HepG2 (cell line): Measurements from ENCODE around the gene RCBTB2. TPM values are rescaled to one million over a fixed set of nuclear protein-coding genes. Genes with fewer than 3 reads are reported as not detected.

Experiments
- ISL2 ChIP-seq: sonication (generic); formaldehyde crosslinking; IDR thresholded peaks from 2 replicates; pipeline ENCODE4 v1.5.0; 2020; ENCODE audit warnings: missing genetic modification reagents
- KLF12 ChIP-seq: sonication (generic); formaldehyde crosslinking; IDR thresholded peaks from 2 replicates; pipeline ENCODE4 v1.4.0; 2020; ENCODE audit warnings: missing genetic modification reagents, borderline replicate concordance
- NR3C1 ChIP-seq: sonication (generic); formaldehyde crosslinking; IDR thresholded peaks from 2 replicates; pipeline ENCODE4 v1.4.0; 2020; ENCODE audit warnings: missing genetic modification reagents
- POGK ChIP-seq: sonication (generic); formaldehyde crosslinking; conservative IDR thresholded peaks from 2 replicates; pipeline ENCODE4 v1.8.0; 2022; ENCODE audit warnings: mild to moderate bottlenecking, moderate library complexity, missing genetic modification reagents
- ZFP37 ChIP-seq: sonication (generic); formaldehyde crosslinking; IDR thresholded peaks from 2 replicates; pipeline ENCODE4 v1.4.0; 2020; ENCODE audit warnings: missing genetic modification reagents, borderline replicate concordance
- ZHX2 ChIP-seq, 2 experiments: sonication (generic) in 1 of 2; formaldehyde crosslinking in 1 of 2; IDR thresholded peaks; 2 replicates each; pipeline versions ENCODE4 v1.6.1 to v1.9.0; 2014 to 2022; ENCODE audit warnings: antibody characterized with exemption in 1 of 2, borderline replicate concordance in 1 of 2, inconsistent platforms in 1 of 2, low read depth in 1 of 2, missing genetic modification reagents in 1 of 2
- ZNF142 ChIP-seq: sonication (generic); formaldehyde crosslinking; IDR thresholded peaks from 2 replicates; pipeline ENCODE4 v1.4.0; 2020; ENCODE audit warnings: missing genetic modification reagents
- ZNF660 ChIP-seq: sonication (generic); formaldehyde crosslinking; IDR thresholded peaks from 2 replicates; pipeline ENCODE4 v1.5.1; 2020; ENCODE audit warnings: mild to moderate bottlenecking, low read depth, missing genetic modification reagents, borderline replicate concordance
- ZNF800 ChIP-seq: sonication (generic); formaldehyde crosslinking; IDR thresholded peaks from 2 replicates; pipeline ENCODE4 v1.4.0; 2020; ENCODE audit warnings: missing genetic modification reagents
- polyA plus RNA-seq, 8 experiments: library from polyadenylated mRNA; depleted of rRNA in 3 of 8; stranded (reverse) in 7 of 8; unstranded in 1 of 8; fragments of >200 nt; fragmentation: Illumina TruSeq in 4 of 8; extraction: Trizol in 4 of 8; gene quantifications; 2 replicates each; pipeline versions ENCODE4 v1.2.1 to v1.2.3, GENCODE V29; 2011 to 2016; ENCODE audit warnings: low read depth in 4 of 8, missing spikeins in 1 of 8, mixed read lengths in 1 of 8; ENCODE audit not compliant: insufficient read depth in 1 of 8
- total RNA-seq, 5 experiments: library from RNA; depleted of rRNA; stranded (reverse); fragments of >200 nt; fragmentation: Illumina TruSeq; extraction: Trizol; gene quantifications; 2 replicates each; pipeline ENCODE4 v1.2.3, GENCODE V29; 2016; ENCODE audit warnings: low read depth in 1 of 5
- TF ChIP-seq, protein P1 (sequence below): sonication (generic); formaldehyde crosslinking; conservative IDR thresholded peaks from 2 replicates; pipeline ENCODE4 v1.4.0; 2020; ENCODE audit warnings: missing genetic modification reagents

RCBTB2 gene
- total and polyA plus RNA-seq, 2 of the 13 experiments (the other 11 are each of a cell fraction or from before 2014, with no cell fraction given) = 1.9 to 2.7 TPM

GRCh38 chr13:48569104-48569666, 36.3 kb upstream of the RCBTB2 start (continued):
- no peak for TF ChIP-seq ZNF660 (CRISPR knock-in tag)
- no peak for TF ChIP-seq ZNF142 (CRISPR knock-in tag)
- TF ChIP-seq KLF12 = no peak
- no peak for TF ChIP-seq ZFP37 (CRISPR knock-in tag)
- TF ChIP-seq ZHX2 (IDR thresholded peaks at IDR 0.05; ENCODE audit: low read depth) = no peak
- no peak for TF ChIP-seq ZHX2 (CRISPR knock-in tag; IDR thresholded peaks at IDR 0.05; ENCODE audit: borderline replicate concordance)
- no peak for TF ChIP-seq NR3C1 (CRISPR knock-in tag)
- TF ChIP-seq, protein P1, sequence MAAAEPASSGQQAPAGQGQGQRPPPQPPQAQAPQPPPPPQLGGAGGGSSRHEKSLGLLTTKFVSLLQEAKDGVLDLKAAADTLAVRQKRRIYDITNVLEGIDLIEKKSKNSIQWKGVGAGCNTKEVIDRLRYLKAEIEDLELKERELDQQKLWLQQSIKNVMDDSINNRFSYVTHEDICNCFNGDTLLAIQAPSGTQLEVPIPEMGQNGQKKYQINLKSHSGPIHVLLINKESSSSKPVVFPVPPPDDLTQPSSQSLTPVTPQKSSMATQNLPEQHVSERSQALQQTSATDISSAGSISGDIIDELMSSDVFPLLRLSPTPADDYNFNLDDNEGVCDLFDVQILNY (CRISPR knock-in tag) = no peak
- TF ChIP-seq ZNF800 (CRISPR knock-in tag) = no peak
- no peak for TF ChIP-seq ISL2 (CRISPR knock-in tag)
- no peak for TF ChIP-seq POGK
